Body of pancreas (tissue), 4 donors: ENCODE results near the gene COMMD10.

ENCODE experiments used
- CTCF ChIP-seq, 7 experiments: fragments of 450-650 bp in 4 of 7; fragments of 200-600 bp in 3 of 7; sonication (generic) in 3 of 7; IDR thresholded peaks; one replicate each; pipeline ENCODE4 v1.5.1; 2016 to 2019; ENCODE audit warnings: antibody characterized with exemption in 7 of 7
- POLR2A ChIP-seq, 3 donors: fragments of 450-650 bp; IDR thresholded peaks; one replicate each; pipeline ENCODE4 v1.6.1; 2016; ENCODE audit warnings: antibody characterized with exemption in 3 of 3, mild to moderate bottlenecking in 2 of 3

GRCh38 chr5:116144103-116144502 lies 59.3 kb downstream of the COMMD10 start:
- TF ChIP-seq POLR2A (IDR thresholded peaks at IDR 0.05) (no peak), CTCF (IDR thresholded peaks at IDR 0.05) (no peak)
